T1000 (cell line): ENCODE results near the gene ARHGAP11A.

Source experiments
- DNase-seq: peaks from one replicate; lab custom pipeline; 2025; ENCODE audit warnings: mixed read lengths; lab: John Stamatoyannopoulos, UW

ARHGAP11A gene

GRCh38 chr15:32688151-32688639 is 72.9 kb downstream of the ARHGAP11A start:
- DNase-seq: no peak
